GM19099 (cell line): Measurements from ENCODE around the gene FAM120C.

Source experiments
- POLR2A ChIP-seq: IDR thresholded peaks from 3 replicates; pipeline ENCODE4 v1.6.1; 2011; ENCODE audit warnings: low read depth; ENCODE audit not compliant: insufficient read length; ENCODE audit errors: extremely low read depth

Gene FAM120C

DNA sequence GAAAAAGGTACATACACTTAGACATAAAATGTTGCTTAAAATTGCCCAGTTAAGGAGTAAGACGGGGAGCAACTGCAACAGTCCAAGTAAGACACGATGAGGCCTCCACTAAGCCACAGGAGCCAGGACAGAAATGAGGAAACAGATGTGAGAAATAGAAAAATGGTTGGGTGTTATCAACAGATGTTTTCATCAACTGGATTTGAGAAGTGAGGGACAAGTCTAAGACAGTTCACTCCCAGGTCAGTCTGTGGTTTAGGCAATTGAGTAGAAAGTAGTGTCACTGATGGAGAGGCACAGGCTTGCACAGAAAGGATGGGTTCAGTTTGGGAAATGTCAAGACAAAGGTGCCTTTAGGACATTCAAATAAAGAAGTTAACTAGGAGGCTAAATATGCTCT lies 115.3 kb downstream of the FAM120C start:
- no peak for TF ChIP-seq POLR2A

DNA sequence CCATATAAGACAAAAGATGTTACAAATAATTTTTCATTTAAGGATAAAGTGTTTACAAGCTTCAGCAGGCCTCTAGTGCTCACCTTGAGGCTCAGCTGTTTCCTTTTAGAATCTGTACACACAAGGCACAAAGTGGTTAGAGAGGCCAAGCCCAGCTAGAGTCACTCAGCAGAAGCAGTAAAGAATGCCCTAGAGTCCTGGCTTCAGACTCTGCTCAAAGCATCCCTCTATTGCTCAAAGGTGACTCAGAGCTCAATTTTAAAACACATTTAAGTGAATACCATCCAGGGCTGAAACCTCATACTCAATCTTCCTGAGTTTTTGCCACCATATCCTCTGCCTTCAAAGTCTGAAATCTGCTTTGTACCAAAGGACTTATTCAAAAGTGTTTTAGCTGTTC lies 116.2 kb downstream of the FAM120C start:
- no peak for TF ChIP-seq POLR2A

DNA sequence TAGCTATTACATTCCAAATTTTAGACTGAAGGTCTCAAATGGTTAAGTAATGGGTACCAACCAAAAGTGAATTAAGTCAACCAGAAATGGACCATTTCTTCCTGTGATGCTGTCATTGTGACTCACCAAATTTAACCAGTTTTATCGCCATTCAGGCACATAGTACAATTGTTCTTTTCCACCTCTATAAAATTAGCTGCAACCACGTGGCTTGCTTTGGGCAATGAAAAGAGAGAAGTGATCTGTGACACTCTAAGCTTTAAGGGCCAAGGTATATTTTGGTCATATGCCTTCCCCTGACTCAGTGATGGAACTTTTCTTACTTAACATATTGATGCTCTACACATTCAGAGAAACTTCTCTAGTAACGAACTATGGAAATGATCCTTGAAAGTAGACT lies 118.5 kb downstream of the FAM120C start:
- no peak for TF ChIP-seq POLR2A

DNA sequence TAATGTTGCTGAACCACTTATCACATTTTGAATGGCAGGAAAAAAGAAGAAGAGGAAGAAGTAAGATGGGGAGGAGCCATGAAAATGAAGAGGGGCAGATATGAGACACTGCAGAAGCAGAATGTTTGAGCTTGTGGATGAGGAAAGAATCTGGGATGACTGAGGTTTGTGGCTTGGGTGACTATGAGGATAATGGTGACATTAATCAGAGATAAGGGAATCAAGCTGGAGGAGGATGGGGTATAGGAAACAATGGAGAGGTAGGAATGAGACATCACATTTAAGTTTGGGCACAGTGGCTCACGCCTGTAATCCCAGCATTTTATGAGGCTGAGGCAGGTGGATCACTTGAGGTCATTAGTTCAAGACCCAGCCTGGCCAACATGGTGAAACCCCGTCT lies 119.7 kb downstream of the FAM120C start:
- TF ChIP-seq POLR2A = no peak

DNA sequence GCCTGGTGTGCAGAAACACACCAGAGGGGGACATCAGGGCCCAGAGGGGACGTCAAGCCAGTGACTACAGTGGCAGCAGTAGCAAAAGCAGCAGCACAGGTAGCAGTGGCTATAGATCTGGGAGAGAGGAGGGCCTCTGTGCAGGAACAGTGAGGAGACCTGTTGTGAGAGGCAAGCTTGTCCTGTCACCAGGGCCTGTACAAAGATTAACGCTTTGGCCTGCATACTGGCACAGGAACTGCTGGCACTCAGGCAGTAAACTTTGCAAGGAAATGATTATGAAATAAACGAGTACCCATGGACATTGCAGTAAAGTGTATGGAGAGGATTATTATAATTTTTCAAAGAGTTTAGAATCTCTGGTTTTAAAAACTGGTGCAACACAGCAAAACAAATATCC lies 133.3 kb downstream of the FAM120C start:
- TF ChIP-seq POLR2A = no peak

DNA sequence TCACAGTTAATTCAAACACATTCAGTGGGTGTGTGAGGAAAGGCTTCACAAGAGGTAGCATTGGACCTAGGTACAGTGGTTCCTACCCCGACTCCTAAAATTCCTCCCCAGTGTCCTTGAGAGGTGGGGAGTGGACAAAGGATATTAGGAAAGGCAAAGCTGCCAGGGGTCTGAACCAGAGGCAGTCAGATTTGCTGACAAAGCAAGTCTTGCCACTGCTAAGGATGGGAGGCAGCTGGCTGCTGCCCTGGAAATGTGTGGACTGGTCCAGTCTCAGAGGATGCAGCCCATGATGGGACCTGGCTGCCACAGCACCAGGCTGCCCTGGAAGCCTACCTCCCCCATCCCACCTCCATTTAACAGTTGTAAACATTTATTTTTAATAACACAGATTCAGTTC lies 134.6 kb downstream of the FAM120C start:
- no peak for TF ChIP-seq POLR2A

DNA sequence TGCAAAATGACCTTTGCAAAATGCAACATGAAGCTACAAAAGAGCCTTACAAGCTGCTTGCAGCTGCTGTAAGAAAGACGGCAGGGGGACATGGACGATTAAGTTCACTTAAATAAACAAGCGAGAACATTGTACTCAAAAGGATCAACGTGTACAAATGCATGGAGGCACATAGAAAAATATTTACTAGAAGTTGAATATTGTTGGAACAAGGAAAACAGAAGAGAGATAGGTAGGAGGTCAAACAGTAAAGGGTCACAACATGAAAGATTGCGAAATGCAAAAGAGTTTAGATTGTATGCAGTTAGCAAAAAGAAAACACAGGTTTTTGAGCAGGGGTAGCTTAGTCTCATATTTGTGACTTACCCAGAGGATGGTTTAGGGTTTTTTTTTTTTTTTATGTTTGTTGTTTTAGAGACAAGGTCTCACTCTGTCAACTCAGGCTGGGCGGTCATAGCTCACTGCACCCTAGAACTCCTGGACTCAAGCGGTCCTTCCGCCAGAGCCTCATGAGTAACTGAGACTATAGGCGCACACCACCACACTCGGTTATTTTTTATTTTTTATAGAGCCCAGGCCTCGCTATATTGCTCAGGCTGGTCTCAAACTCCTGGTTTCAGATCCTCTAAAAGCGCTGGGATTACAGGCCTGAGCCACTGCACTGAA lies 137.4 kb downstream of the FAM120C start:
- TF ChIP-seq POLR2A = no peak

DNA sequence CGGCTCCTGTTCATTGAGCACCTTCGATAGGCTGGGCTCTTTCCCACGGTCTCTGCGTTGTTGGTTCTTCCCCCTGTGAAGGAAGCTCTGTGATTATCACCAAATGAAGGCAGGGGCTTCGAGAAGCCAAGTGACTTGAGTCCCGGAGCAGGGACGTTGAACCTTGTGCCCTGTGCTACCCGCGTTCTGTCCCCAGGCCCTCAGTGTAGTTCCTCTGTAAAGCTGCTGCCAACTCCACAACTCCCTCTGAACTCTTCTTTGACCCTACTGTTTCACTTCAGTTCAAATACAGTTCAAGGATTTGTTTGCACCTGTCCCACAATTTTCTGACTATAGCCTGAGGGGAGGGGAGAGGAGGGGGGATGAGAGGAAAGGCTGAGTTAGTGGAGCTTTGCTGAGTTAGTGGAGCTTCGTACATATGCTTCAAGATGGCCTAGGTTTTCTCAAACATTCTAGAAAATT lies 138.1 kb downstream of the FAM120C start:
- peak; percentile 42 for TF ChIP-seq POLR2A

DNA sequence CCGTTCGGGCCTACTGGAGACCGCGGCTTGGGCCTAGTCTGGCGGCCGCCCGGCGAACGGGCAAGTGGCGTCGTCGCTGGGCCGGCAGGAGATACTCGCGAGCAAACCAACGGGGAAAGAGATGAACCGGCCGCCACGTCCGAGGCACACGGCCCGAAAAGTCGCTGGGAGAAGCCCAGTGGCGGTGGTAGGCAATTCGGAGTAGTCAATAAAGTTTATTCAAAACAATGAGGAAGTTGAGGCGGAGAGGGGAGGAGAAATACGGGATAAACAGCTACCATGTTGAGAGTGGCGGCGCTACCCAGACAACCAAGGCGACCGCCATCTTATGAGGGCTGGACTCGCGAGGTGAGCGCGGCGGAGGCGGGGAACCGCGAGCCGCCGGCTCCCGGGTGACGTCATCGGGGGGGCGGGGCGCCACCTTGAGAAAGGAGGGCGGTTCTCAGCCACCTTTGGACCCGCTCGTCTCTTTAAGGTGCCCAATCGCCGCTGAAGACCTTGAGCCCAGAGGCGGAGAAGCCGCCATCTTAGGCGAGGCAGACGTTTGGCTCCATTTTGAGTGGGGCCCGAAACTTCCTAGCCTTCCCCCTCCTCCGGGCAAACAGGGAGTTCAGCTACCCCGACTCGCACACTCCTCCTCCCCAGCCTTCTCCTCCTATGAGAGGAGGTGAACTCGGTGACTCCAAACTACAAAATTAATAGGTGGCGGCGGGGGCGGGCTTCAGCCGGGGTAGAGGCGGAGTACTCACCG lies 138.8 kb downstream of the FAM120C start, which contains the start of gene PHF8:
Gene PHF8 (minus strand): TSS at position 348 of the 751 bp plus-strand sequence. CDS start 1,745 bp downstream, outside the sequence.
- peak; percentile 42 for TF ChIP-seq POLR2A

DNA sequence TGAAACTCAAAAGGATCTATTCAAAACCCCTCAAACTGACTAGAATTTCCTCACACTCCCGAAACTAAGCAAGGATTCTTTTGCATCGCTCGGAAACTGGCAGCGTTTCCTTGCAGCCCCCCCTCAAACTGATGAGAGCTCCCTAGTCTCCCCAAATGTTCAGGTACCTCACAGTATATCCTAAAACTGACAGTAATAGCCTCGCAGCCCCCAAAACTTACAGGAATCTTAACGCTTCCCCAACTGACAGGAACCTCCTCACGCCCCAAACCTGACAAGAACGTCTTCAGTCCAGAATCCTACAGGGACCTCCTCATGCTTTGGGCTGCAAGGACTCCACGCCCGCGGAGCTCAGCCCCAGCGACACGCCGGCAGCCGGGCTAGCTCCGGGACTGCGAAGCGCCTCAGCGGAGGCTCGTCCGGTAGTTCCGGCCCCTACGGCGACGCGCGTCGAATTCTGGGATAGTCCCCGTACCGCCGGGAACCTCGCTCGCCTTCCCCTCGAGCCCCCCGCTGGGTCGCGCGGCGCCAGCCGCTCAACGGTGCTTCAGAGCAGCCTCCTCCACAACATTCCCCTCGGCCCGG lies 139.4 kb downstream of the FAM120C start:
- TF ChIP-seq POLR2A = peak; percentile 49

DNA sequence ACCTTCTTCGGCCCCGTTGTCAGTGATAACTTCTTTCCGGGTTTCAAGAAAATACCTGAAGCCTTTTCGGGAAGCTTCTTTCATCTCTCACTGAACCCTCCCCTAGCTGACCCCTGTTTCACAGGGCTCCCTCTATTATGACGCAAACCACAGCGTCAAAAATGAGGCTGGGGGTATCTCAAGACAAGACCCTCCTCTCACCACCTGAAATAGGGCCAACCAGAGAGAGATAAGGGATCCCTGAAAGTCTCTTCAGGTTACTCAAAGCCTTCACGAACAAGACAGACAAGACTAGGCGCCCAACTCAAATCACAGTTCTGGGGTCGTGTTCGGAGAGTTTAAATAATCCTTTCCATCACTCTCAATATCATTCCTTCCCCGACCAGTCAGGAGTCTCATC lies 140.0 kb downstream of the FAM120C start:
- no peak for TF ChIP-seq POLR2A

DNA sequence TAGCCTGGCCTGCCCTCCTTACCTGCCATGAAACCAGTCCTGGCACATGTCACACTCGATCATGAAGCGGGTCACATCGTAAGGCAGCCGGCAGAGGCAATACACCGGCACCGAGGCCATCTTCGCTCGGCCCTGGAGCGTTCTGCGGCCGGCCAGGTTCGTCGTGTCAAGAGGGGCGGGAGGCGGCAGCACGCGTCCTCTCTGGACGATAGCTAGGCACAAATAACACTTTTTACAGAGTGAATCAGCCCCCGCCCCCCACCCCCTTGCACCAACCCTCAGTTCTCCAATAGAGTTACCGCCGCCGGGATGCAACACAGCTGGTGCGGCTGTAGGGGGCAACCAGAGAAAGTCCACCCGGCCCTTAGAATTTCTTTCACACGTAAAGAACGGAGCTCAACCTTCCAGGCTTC lies 140.4 kb downstream of the FAM120C start:
- no peak for TF ChIP-seq POLR2A

DNA sequence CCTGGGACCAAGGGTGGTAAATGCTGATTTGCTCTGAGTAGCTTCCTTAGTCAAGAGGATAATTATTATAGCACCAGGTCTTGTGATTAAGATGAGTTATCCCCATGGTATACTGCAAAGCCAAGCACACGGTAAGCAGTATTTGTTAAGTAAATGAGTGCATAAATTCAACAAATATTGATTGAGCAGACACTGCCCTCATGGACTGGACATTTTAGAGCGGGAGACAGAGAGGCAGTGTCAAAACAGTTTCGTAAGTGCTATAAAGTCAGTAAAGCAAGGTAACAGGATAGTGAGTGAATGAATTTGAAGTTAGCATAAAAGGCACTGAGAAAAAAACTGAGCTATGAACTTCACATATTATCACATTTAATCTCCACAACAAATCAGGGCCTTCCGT lies 152.7 kb downstream of the FAM120C start:
- TF ChIP-seq POLR2A = no peak

DNA sequence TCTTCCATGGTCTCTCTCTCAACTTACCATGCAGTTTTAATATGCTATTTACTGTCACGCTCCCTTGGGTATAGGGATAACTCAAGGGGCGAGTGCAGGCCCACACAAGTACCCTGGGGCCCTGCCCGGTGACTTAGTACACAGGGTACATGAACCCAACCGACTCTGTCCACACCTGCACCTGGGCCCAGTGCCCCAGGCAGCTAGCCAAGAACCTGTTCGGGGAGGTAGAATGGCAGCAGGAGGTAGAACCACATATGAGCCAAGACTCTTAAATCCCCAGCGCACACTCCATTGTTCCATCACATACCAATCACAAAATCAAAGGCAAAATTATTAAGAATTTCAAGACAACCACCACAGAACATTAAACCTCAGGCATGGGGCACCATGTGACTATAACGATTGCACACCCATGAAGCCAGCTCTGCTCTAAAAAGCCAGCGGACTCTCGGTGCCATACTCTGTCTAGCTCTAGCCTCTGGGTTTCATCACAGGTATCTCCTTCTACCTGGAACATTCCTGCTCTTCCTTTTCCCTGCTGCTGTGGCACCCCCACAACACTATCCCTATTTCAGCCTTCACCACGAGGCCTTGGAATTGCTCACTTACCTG lies 153.4 kb downstream of the FAM120C start:
- no peak for TF ChIP-seq POLR2A

DNA sequence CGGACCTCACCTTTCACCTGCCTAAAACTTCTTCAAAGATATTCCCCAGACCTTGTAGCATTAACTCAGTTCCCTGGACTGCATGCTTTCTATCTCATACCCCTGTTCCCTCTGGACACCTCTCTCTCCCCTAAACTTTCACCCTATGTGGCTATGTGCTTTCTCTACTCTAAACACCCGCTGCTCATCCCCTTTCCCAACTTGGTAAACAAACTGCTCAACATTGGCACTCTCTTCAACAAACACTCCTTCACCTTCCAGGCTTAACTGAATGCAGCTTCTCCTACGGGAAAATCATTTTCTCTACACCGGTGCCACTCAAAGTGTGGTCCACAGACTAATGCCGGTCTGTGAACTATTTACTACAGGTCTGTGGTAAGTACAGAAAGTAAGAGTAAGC lies 158.7 kb downstream of the FAM120C start:
- TF ChIP-seq POLR2A = no peak
